Mesenchymal stem cell (in vitro differentiated cells and primary cell): ENCODE data around the gene CDC42BPA.
"Not testable (repeated sequence)": the region's sequence is repeated elsewhere in the genome, so short reads cannot be mapped to it uniquely, and the experiment has no call there.

Experiments used
- DNase-seq: peaks from one replicate; pipeline ENCODE4 v3.0.0-alpha.2; 2013
- H2AFZ ChIP-seq: one replicate; pipeline ENCODE4 v1.6.1; 2013; ENCODE audit warnings: low read depth, mild to moderate bottlenecking, control low read depth, inconsistent platforms, low read length, moderate library complexity
- H2AK5ac ChIP-seq: 2 replicates; pipeline ENCODE4 v1.6.1; 2013; ENCODE audit warnings: low read length, moderate library complexity, mild to moderate bottlenecking, inconsistent platforms; ENCODE audit not compliant: severe bottlenecking
- H2BK120ac ChIP-seq: one replicate; pipeline ENCODE4 v1.6.1; 2013; ENCODE audit warnings: low read depth, mild to moderate bottlenecking, inconsistent platforms, low read length, moderate library complexity
- H2BK12ac ChIP-seq, 2 experiments: one replicate each; pipeline ENCODE4 v1.6.1; 2013; ENCODE audit warnings: inconsistent platforms in 2 of 2, low read length in 2 of 2, mild to moderate bottlenecking in 2 of 2, moderate library complexity in 2 of 2, control low read depth in 1 of 2
- H2BK15ac ChIP-seq: one replicate; pipeline ENCODE4 v1.6.1; 2013; ENCODE audit warnings: mild to moderate bottlenecking, low read depth, inconsistent platforms; ENCODE audit not compliant: poor library complexity, severe bottlenecking
- H2BK5ac ChIP-seq: 2 replicates; pipeline ENCODE4 v1.6.1; 2013; ENCODE audit warnings: low read depth, mild to moderate bottlenecking, low read length, control low read depth, inconsistent platforms; ENCODE audit not compliant: poor library complexity, severe bottlenecking
- H3K14ac ChIP-seq, 2 experiments: one replicate each; pipeline ENCODE4 v1.6.1; 2013; ENCODE audit warnings: inconsistent platforms in 2 of 2, low read length in 2 of 2, control low read depth in 1 of 2, mild to moderate bottlenecking in 1 of 2, moderate library complexity in 1 of 2
- H3K18ac ChIP-seq, 2 experiments: one replicate each; pipeline ENCODE4 v1.6.1; 2013; ENCODE audit warnings: inconsistent platforms in 2 of 2, low read length in 2 of 2, control low read depth in 1 of 2, low read depth in 1 of 2, mild to moderate bottlenecking in 1 of 2
- H3K23ac ChIP-seq, 2 experiments: one replicate each; pipeline ENCODE4 v1.6.1; 2013; ENCODE audit warnings: inconsistent platforms in 2 of 2, low read length in 2 of 2, mild to moderate bottlenecking in 2 of 2, moderate library complexity in 2 of 2, control low read depth in 1 of 2
- H3K27ac ChIP-seq: 2 replicates; pipeline ENCODE4 v1.5.1; 2013; ENCODE audit warnings: mild to moderate bottlenecking, moderate library complexity, low read length, control low read depth, inconsistent platforms; ENCODE audit not compliant: poor library complexity, severe bottlenecking
- H3K27me3 ChIP-seq, 2 experiments: 2 replicates each; pipeline versions ENCODE4 v1.6.1 to v1.7.0; 2013; ENCODE audit warnings: low read length in 2 of 2, mild to moderate bottlenecking in 2 of 2, moderate library complexity in 2 of 2, control low read depth in 1 of 2, inconsistent platforms in 1 of 2; ENCODE audit not compliant: control insufficient read depth in 1 of 2, insufficient read depth in 1 of 2
- H3K36me3 ChIP-seq, 2 experiments: 2 replicates each; pipeline versions ENCODE4 v1.6.1 to v1.7.0; 2013; ENCODE audit warnings: low read length in 2 of 2, control low read depth in 1 of 2, inconsistent platforms in 1 of 2, low read depth in 1 of 2, mild to moderate bottlenecking in 1 of 2; ENCODE audit not compliant: insufficient read depth in 2 of 2, control insufficient read depth in 1 of 2
- H3K4ac ChIP-seq, 2 experiments: one replicate each; pipeline ENCODE4 v1.6.1; 2013; ENCODE audit warnings: inconsistent platforms in 2 of 2, low read length in 2 of 2, mild to moderate bottlenecking in 2 of 2, moderate library complexity in 2 of 2, control low read depth in 1 of 2, low read depth in 1 of 2
- H3K4me1 ChIP-seq: 2 replicates; pipeline ENCODE4 v1.6.1; 2013; ENCODE audit warnings: low read depth, low read length, control low read depth; ENCODE audit not compliant: control insufficient read depth, insufficient read depth
- H3K4me2 ChIP-seq: 2 replicates; pipeline ENCODE4 v1.6.1; 2013; ENCODE audit warnings: low read length, mild to moderate bottlenecking, inconsistent platforms; ENCODE audit not compliant: poor library complexity, severe bottlenecking
- H3K4me3 ChIP-seq, 2 experiments: 2 replicates each; pipeline versions ENCODE4 v1.5.1 to v1.7.0; 2013; ENCODE audit warnings: low read length in 2 of 2, mild to moderate bottlenecking in 2 of 2, control low read depth in 1 of 2, low read depth in 1 of 2; ENCODE audit not compliant: insufficient read depth in 1 of 2
- H3K79me1 ChIP-seq: replicated peaks from 2 replicates; pipeline ENCODE4 v1.6.1; 2013; ENCODE audit warnings: mild to moderate bottlenecking, control low read depth, low read length, inconsistent platforms; ENCODE audit not compliant: poor library complexity, severe bottlenecking
- H3K9ac ChIP-seq: 2 replicates; pipeline ENCODE4 v1.7.0; 2013; ENCODE audit warnings: mild to moderate bottlenecking, low read length, moderate library complexity
- H3K9me3 ChIP-seq: 2 replicates; pipeline ENCODE4 v1.7.0; 2013; ENCODE audit warnings: mild to moderate bottlenecking, low read length; ENCODE audit not compliant: control insufficient read depth
- H4K8ac ChIP-seq: one replicate; pipeline ENCODE4 v1.6.1; 2013; ENCODE audit warnings: inconsistent platforms, mild to moderate bottlenecking, low read length, moderate library complexity
- H4K91ac ChIP-seq: one replicate; pipeline ENCODE4 v1.6.1; 2013; ENCODE audit warnings: mild to moderate bottlenecking, low read length, inconsistent platforms
- WGBS: methylation state at CpG from one replicate; pipeline ENCODE4 v1.1.7; 2013; ENCODE audit warnings: mixed read lengths; 5-methylcytosine and 5-hydroxymethylcytosine counted together

CDC42BPA gene

DNA sequence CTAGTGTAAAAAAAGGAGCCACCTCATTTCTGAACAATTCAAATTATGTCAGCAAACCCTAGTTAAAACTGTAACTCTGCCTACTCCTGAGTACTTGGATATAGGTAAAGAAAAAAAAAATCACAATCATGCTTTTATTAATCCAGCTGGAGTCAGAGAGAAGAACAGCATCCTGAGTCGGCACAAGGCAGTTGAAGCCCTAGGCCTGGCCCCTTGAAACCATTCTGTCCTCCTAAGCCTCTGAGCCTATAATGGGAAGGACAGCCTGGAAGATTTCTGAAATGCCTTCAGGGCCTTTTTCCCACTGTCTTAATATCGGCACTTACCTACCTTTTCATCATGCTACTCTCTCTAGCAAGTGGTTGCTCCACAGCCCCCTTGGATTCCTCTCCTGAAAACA is 32.5 kb downstream of the CDC42BPA start:
- Histone ChIP-seq H3K9ac (no peak overlapping the region), H3K4me2 (no peak overlapping the region), H2BK15ac (no peak overlapping the region), H2BK12ac (no peak overlapping the region), H4K91ac (no peak overlapping the region), H3K27ac (no peak overlapping the region), H2BK120ac (no peak overlapping the region), H3K27me3 (no peaks in the 10 kb centered on the region), H2BK5ac (no peak overlapping the region), H2AK5ac (no peak overlapping the region), H3K18ac (no peak overlapping the region), H3K36me3 (peaks cover 0 to 16% of the 10 kb centered on the region in 2 experiments), H3K4me1 (no peaks in the 10 kb centered on the region), H3K14ac (no peak overlapping the region), H3K9me3 (peaks cover 21% of the 10 kb centered on the region), H4K8ac (no peak overlapping the region), H2AFZ (no peak overlapping the region), H3K23ac (no peak overlapping the region), H3K79me1 (peaks cover 29% of the 10 kb centered on the region), H3K4ac (no peak overlapping the region), H3K4me3 (no peak overlapping the region)
- 98% methylated on average over 2 of the region's 2 CpGs for WGBS
- DNase-seq: no peak

DNA sequence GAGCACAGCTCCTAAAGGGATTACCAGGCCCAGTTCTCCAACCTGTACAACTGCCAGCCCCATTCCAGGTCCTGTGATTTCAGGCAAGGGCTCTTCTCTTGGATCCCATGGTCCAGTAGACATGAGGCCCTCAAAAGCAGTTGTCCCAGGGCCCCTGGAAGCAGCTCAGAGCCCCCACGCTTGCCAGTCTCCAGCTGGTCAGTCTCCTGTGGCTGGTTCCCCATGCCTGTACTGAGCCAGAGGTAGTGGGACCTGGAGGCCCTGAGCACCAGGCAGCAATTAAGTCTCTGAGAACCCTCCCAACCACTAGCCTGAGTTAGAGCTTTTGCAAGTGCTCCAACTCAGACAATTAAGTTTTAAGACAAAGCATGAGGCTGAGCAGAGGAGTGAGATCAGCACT is 36.9 kb downstream of the CDC42BPA start:
- Histone ChIP-seq H3K18ac (no peak overlapping the region), H3K27ac (no peak overlapping the region), H3K9ac (no peak overlapping the region), H3K23ac (no peak overlapping the region), H2BK5ac (no peak overlapping the region), H3K27me3 (no peaks in the 10 kb centered on the region), H3K9me3 (peaks cover 11% of the 10 kb centered on the region), H4K8ac (no peak overlapping the region), H4K91ac (no peak overlapping the region), H2BK15ac (no peak overlapping the region), H2BK12ac (no peak overlapping the region), H3K4ac (no peak overlapping the region), H3K4me3 (no peak overlapping the region), H3K4me2 (no peak overlapping the region), H2AK5ac (no peak overlapping the region), H3K79me1 (peaks cover 22% of the 10 kb centered on the region), H3K36me3 (peaks cover under 1 to 10% of the 10 kb centered on the region in 2 experiments), H3K14ac (no peak overlapping the region), H3K4me1 (no peaks in the 10 kb centered on the region), H2AFZ (no peak overlapping the region), H2BK120ac (no peak overlapping the region)
- DNase-seq: no peak
- 100% methylated on average over 1 of the region's 1 CpG for WGBS

DNA sequence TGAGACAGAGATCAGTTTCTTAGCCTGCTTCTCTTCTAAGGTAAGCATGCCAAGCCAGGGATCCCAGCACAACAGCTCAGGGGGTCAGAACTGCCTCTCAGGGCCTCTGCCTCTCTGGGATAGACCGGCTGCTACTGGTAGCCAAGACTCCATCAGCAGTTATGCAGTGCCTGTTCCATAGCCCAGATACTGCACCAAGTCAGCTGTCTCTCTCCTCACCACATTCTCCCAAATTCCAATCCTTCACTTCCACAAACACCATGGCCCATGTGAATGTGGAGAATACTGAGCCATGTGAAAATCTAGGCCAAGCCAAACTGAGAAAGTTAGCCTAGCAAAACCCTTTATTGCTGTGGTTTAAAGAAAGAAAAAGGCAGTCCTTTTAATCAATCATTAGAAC is 37.5 kb downstream of the CDC42BPA start:
- H2AFZ ChIP-seq: no peak overlapping the region
- H2BK15ac ChIP-seq: no peak overlapping the region
- H2BK120ac ChIP-seq: no peak overlapping the region
- peaks cover 19% of the 10 kb centered on the region for H3K79me1 ChIP-seq
- H4K91ac ChIP-seq: no peak overlapping the region
- no peak overlapping the region for H4K8ac ChIP-seq
- DNase-seq: no peak
- H3K23ac ChIP-seq: no peak overlapping the region
- no peak overlapping the region for H2AK5ac ChIP-seq
- no peaks in the 10 kb centered on the region for H3K27me3 ChIP-seq
- no peak overlapping the region for H2BK12ac ChIP-seq
- H3K4me2 ChIP-seq: no peak overlapping the region
- H3K4me1 ChIP-seq: no peaks in the 10 kb centered on the region
- no peak overlapping the region for H3K9ac ChIP-seq
- 100% methylated on average over 1 of the region's 1 CpG for WGBS
- H3K36me3 ChIP-seq: peaks cover 3 to 5% of the 10 kb centered on the region in 2 experiments
- H3K9me3 ChIP-seq: peaks cover 6% of the 10 kb centered on the region
- H3K27ac ChIP-seq: no peak overlapping the region
- no peak overlapping the region for H2BK5ac ChIP-seq
- H3K4me3 ChIP-seq: no peak overlapping the region
- no peak overlapping the region for H3K18ac ChIP-seq
- no peak overlapping the region for H3K4ac ChIP-seq
- H3K14ac ChIP-seq: no peak overlapping the region

DNA sequence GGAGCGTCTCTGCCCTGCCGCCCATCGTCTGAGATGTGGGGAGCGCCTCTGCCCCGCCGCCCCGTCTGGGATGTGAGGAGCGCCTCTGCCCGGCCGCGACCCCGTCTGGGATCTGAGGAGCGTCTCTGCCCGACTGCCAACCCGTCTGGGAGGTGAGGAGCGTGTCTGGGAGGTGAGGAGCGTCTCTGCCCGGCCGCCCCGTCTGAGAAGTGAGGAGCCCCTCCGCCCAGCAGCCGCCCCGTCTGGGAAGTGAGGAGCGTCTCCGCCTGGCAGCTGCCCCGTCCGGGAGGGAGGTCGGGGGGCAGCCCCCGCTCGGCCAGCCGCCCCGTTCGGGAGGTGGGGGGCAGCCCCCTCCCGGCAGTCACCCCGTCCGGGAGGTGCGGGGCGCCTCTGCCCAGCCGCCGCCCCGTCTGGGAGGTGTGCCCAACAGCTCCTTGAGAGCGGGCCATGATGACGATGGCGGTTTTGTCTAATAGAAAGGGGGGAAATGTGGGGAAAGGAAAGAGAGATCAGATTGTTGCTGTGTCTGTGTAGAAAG is 42.1 kb downstream of the CDC42BPA start:
- not testable (repeated sequence) for H3K4me3 ChIP-seq, H4K91ac ChIP-seq, H3K9ac ChIP-seq, H3K9me3 ChIP-seq, H4K8ac ChIP-seq, H2BK15ac ChIP-seq, H2AFZ ChIP-seq, H2BK5ac ChIP-seq, H3K4me1 ChIP-seq, H3K4me2 ChIP-seq, H2BK120ac ChIP-seq, H3K27me3 ChIP-seq, H3K36me3 ChIP-seq, H3K23ac ChIP-seq, H3K4ac ChIP-seq, H3K27ac ChIP-seq, H3K79me1 ChIP-seq, DNase-seq, H3K18ac ChIP-seq, H2AK5ac ChIP-seq, H3K14ac ChIP-seq, H2BK12ac ChIP-seq
- over 99% methylated on average over 35 of the region's 44 CpGs for WGBS
